Dendritic cell treated with granulocyte-macrophage colony-stimulating factor and Interleukin-4, amounts not matched to agents 40 ng/mL and 50 ng/mL, for 4 days (primary cell): ENCODE results near the gene NUP98.
A peak's percentile ranks its signal among the peaks of the same experiment; 100 is the strongest.
"Not testable (repeated sequence)": the region's sequence is repeated elsewhere in the genome, so short reads cannot be mapped to it uniquely, and the experiment has no call there.

Source experiments
- H3K27ac Mint-ChIP-seq: one replicate; pipeline ENCODE4 v1.8.0; 2022; ENCODE audit warnings: mild to moderate bottlenecking, mixed read lengths
- H3K27me3 Mint-ChIP-seq: one replicate; pipeline ENCODE4 v1.8.0; 2022; ENCODE audit warnings: mild to moderate bottlenecking, mixed read lengths
- H3K36me3 Mint-ChIP-seq: one replicate; pipeline ENCODE4 v1.8.0; 2022; ENCODE audit warnings: low read depth, mixed read lengths
- H3K4me1 Mint-ChIP-seq: one replicate; pipeline ENCODE4 v1.8.0; 2022; ENCODE audit warnings: low read depth, mixed read lengths
- H3K4me3 Mint-ChIP-seq: one replicate; pipeline ENCODE4 v1.8.0; 2022; ENCODE audit warnings: mild to moderate bottlenecking, moderate library complexity, mixed read lengths
- H3K9me3 Mint-ChIP-seq: one replicate; pipeline ENCODE4 v1.8.0; 2022; ENCODE audit warnings: mixed read lengths
- intact Hi-C: fragments of 100-400 bp; cut with micrococcal nuclease; formaldehyde crosslinking; loops from one replicate; pipeline ENCODE4 v1.15.0; 2022

Gene NUP98

GRCh38 chr11:3820971-3821370 lies 23.6 kb upstream of the NUP98 start:
- H3K9me3 Mint-ChIP-seq = no peaks in the 10 kb centered on the region
- H3K36me3 Mint-ChIP-seq = peaks cover 28% of the 10 kb centered on the region
- no peak overlapping the region for H3K4me3 Mint-ChIP-seq
- H3K27ac Mint-ChIP-seq = no peak overlapping the region
- intact Hi-C loops = no loop called here
- no peaks in the 10 kb centered on the region for H3K27me3 Mint-ChIP-seq
- H3K4me1 Mint-ChIP-seq = peaks cover 51% of the 10 kb centered on the region

- no peak overlapping the region for H3K27ac Mint-ChIP-seq
Observed at GRCh38 chr11:3817181-3817800, 19.9 kb upstream of the NUP98 start.

DNA sequence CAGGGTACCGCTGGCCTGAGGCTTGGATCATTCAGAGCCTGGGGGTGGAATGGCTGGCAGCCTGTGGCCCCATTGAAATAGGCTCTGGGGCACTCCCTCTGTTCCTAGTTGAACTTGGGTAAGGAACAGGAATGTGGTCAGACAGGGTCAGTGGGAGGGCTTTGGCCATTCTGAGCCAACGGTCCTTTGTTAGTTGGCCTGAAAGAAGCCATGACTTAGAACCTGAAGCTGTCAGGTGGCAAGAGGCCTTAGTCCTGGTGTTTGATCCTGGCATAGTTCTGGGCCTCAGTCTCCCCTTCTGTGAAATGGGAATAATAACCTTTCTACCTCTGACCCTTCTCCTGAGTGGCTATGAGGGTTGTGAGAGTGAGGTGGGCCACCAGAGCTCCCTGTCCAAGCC lies 19.3 kb upstream of the NUP98 start:
- Mint-ChIP-seq H3K27ac (no peak overlapping the region), H3K9me3 (no peaks in the 10 kb centered on the region), H3K4me3 (no peak overlapping the region), H3K36me3 (no peaks in the 10 kb centered on the region), H3K27me3 (no peaks in the 10 kb centered on the region), H3K4me1 (peaks cover 21% of the 10 kb centered on the region)
- intact Hi-C loops = no loop called here

More at GRCh38 chr11:3817181-3817800, 19.9 kb upstream of the NUP98 start:
- Mint-ChIP-seq H3K36me3 (no peaks in the 10 kb centered on the region), H3K4me1 (peaks cover 21% of the 10 kb centered on the region), H3K9me3 (no peaks in the 10 kb centered on the region), H3K27me3 (no peaks in the 10 kb centered on the region), H3K4me3 (no peak overlapping the region)
- intact Hi-C loops = no loop called here

GRCh38 chr11:3815845-3816244 lies 18.5 kb upstream of the NUP98 start:
- no peak overlapping the region for H3K27ac Mint-ChIP-seq
- no peaks in the 10 kb centered on the region for H3K9me3 Mint-ChIP-seq

GRCh38 chr11:3814832-3815231 lies 17.5 kb upstream of the NUP98 start:
- intact Hi-C loops, H3K36me3 Mint-ChIP-seq, H3K4me3 Mint-ChIP-seq, H3K9me3 Mint-ChIP-seq, H3K27me3 Mint-ChIP-seq: not testable (repeated sequence)
- Mint-ChIP-seq H3K4me1 (peaks cover 20% of the 10 kb centered on the region), H3K27ac (peak overlapping the region; percentile 18)

More at GRCh38 chr11:3815845-3816244, 18.5 kb upstream of the NUP98 start:
- no peak overlapping the region for H3K4me3 Mint-ChIP-seq
- H3K36me3 Mint-ChIP-seq = no peaks in the 10 kb centered on the region
- no peaks in the 10 kb centered on the region for H3K27me3 Mint-ChIP-seq
- peaks cover 21% of the 10 kb centered on the region for H3K4me1 Mint-ChIP-seq
- intact Hi-C loops = no loop called here

GRCh38 chr11:3810951-3811350 lies 13.6 kb upstream of the NUP98 start:
- peaks cover 7% of the 10 kb centered on the region for H3K36me3 Mint-ChIP-seq
- H3K27ac Mint-ChIP-seq = no peak overlapping the region
- H3K9me3 Mint-ChIP-seq = no peaks in the 10 kb centered on the region
- H3K4me1 Mint-ChIP-seq = peaks cover 21% of the 10 kb centered on the region
- intact Hi-C loops = no loop called here
- no peak overlapping the region for H3K4me3 Mint-ChIP-seq
- no peaks in the 10 kb centered on the region for H3K27me3 Mint-ChIP-seq

GRCh38 chr11:3810446-3810845 lies 13.1 kb upstream of the NUP98 start:
- Mint-ChIP-seq H3K4me1 (peaks cover 17% of the 10 kb centered on the region), H3K36me3 (peaks cover 7% of the 10 kb centered on the region), H3K4me3 (no peak overlapping the region), H3K27ac (no peak overlapping the region), H3K27me3 (no peaks in the 10 kb centered on the region), H3K9me3 (no peaks in the 10 kb centered on the region)
- intact Hi-C loops = no loop called here

GRCh38 chr11:3809624-3809928 lies 12.2 kb upstream of the NUP98 start:
- intact Hi-C loops = no loop called here
- H3K4me1 Mint-ChIP-seq = peaks cover 17% of the 10 kb centered on the region
- H3K36me3 Mint-ChIP-seq = peaks cover 7% of the 10 kb centered on the region
- no peak overlapping the region for H3K27ac Mint-ChIP-seq
- H3K4me3 Mint-ChIP-seq = no peak overlapping the region
- H3K27me3 Mint-ChIP-seq = no peaks in the 10 kb centered on the region
- no peaks in the 10 kb centered on the region for H3K9me3 Mint-ChIP-seq

- peaks cover 7% of the 10 kb centered on the region for H3K36me3 Mint-ChIP-seq
- peak overlapping the region; percentile 83 for H3K27ac Mint-ChIP-seq
- peaks cover 20% of the 10 kb centered on the region for H3K4me1 Mint-ChIP-seq
- peak overlapping the region; percentile 98 for H3K4me3 Mint-ChIP-seq
- H3K9me3 Mint-ChIP-seq = no peaks in the 10 kb centered on the region
- intact Hi-C loops = no loop called here
- no peaks in the 10 kb centered on the region for H3K27me3 Mint-ChIP-seq
Observed at GRCh38 chr11:3808861-3809623, 11.7 kb upstream of the NUP98 start.

GRCh38 chr11:3807909-3808860 lies 10.8 kb upstream of the NUP98 start, which contains the start of gene PGAP2:
Gene PGAP2 (plus strand): TSS chr11:3808560. CDS start chr11:3811260, 2,700 bp downstream.
- H3K4me1 Mint-ChIP-seq = peaks cover 23% of the 10 kb centered on the region
- no peaks in the 10 kb centered on the region for H3K27me3 Mint-ChIP-seq
- intact Hi-C loops = no loop called here

DNA sequence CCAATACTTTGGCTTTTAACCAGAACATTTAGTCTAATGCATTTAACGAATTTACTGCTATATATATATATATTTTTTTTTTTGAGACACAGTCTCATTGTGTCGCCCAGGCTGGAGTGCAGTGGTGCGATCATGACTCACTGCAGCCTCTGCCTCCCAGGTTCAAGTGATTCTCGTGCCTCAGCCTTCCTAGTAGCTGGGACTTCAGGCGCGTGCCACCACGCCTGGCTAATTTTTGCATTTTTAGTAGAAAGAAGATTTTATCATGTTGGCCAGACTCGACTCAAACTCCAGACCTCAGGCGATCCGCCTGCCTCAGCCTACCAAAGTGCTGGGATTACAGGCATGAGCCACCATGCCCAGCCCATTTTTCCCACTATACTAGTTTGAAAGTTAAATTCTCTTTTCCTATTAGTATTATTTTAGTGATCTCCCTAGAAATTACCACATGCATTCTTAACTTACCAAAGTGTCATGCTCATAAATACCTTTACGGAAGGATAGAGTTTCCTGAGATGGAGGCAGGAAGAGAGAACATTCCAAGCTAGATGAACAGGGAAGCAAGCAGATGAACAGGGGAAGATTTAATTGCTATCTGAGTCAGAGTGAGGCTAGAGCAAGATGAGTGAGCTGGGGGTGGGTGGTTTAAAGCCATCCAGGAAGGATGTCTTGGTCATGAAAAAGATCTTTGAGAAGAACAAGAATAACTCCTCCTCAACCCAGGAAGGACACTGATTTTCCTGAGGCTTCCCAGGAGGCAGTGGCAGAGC lies 6.6 kb upstream of the NUP98 start:
- Mint-ChIP-seq H3K36me3 (peaks cover 7% of the 10 kb centered on the region), H3K27ac (no peak overlapping the region), H3K9me3 (no peaks in the 10 kb centered on the region), H3K27me3 (no peaks in the 10 kb centered on the region), H3K4me3 (no peak overlapping the region), H3K4me1 (peaks cover 17% of the 10 kb centered on the region)
- intact Hi-C loops = no loop called here

More at GRCh38 chr11:3807909-3808860, 10.8 kb upstream of the NUP98 start, which contains the start of gene PGAP2:
- peak within 1 kb of the TSS; percentile 83 for H3K27ac Mint-ChIP-seq
- peak within 1 kb of the TSS; percentile 98 for H3K4me3 Mint-ChIP-seq
- no peaks in the 10 kb centered on the region for H3K9me3 Mint-ChIP-seq
- peaks cover 7% of the 10 kb centered on the region for H3K36me3 Mint-ChIP-seq

DNA sequence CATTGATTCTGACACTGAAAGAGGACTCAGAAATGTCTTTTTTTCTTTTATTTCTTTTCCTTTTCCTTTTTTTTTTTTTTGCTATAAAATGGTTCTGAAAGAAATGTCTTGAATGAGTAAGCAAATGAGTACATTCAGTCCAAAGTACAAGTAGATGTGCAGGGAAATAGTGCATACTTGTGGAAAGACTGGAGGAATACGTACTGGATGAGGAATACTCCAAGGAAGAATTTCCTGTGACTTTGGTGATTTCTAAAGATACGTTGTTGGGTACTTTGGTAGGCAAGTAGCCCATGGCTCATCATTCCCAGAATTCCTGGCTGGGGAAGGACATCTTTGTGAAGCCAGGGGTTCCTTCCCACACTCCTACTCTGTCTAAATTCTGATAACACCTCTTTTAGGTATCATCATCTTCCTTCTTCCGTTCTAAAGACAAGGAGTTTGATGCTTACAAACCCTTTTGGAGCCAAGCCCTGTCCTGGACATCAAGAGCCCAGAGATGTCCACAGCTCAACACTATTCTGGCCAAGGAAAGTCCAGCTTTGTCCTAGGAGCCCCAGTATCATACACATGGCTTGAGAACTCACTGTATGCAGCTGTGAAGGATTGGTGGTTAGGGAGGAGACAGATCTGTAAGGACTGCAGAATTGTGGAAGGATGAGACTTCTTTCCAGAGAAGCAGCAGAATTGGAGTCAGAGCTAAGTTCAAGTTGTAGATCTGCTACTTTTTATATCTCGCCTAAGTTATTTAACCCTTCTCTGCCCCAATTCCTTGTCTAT lies 4.8 kb upstream of the NUP98 start:
- no peaks in the 10 kb centered on the region for H3K9me3 Mint-ChIP-seq
- H3K27ac Mint-ChIP-seq = no peak overlapping the region
- intact Hi-C loops = no loop called here
- H3K36me3 Mint-ChIP-seq = no peaks in the 10 kb centered on the region
- H3K4me1 Mint-ChIP-seq = peaks cover 13% of the 10 kb centered on the region
- H3K27me3 Mint-ChIP-seq = no peaks in the 10 kb centered on the region
- H3K4me3 Mint-ChIP-seq = no peak overlapping the region

GRCh38 chr11:3799873-3800272 lies 2.5 kb upstream of the NUP98 start:
- Mint-ChIP-seq H3K4me1 (peaks cover 32% of the 10 kb centered on the region), H3K27me3 (no peaks in the 10 kb centered on the region), H3K9me3 (no peaks in the 10 kb centered on the region), H3K27ac (no peak overlapping the region), H3K4me3 (no peak overlapping the region), H3K36me3 (peaks cover 13% of the 10 kb centered on the region)
- intact Hi-C loops = no loop called here
